Central memory CD8-positive, alpha-beta T cell (primary cell): ENCODE results near the gene SMARCD2.
"Not testable (repeated sequence)": the region's sequence is repeated elsewhere in the genome, so short reads cannot be mapped to it uniquely, and the experiment has no call there.

ENCODE experiments used
- ATAC-seq: fragments of 150-1000 bp; cut with Tn5 transposase; replicated peaks from 2 replicates; pipeline ENCODE4 v1.10.0; 2022; ENCODE audit warnings: mild to moderate bottlenecking, moderate FRiP score, moderate number of reproducible peaks; ENCODE audit not compliant: poor library complexity, severe bottlenecking; ENCODE audit errors: extremely low read depth
- DNase-seq, 2 donors: peaks; one replicate each; pipeline ENCODE4 v3.0.0; 2021; ENCODE audit warnings: low spot score in 2 of 2
- H3K27ac Mint-ChIP-seq: one replicate; pipeline ENCODE4 v1.8.0; 2022; ENCODE audit warnings: low read depth, mild to moderate bottlenecking, moderate library complexity, mixed read lengths
- H3K27me3 Mint-ChIP-seq: one replicate; pipeline ENCODE4 v1.8.0; 2022; ENCODE audit warnings: mixed read lengths
- H3K36me3 Mint-ChIP-seq: one replicate; pipeline ENCODE4 v1.8.0; 2022; ENCODE audit warnings: mild to moderate bottlenecking, moderate library complexity, mixed read lengths; ENCODE audit not compliant: insufficient read depth
- H3K4me1 Mint-ChIP-seq: one replicate; pipeline ENCODE4 v1.8.0; 2022; ENCODE audit warnings: mixed read lengths
- H3K4me3 Mint-ChIP-seq: one replicate; pipeline ENCODE4 v1.8.0; 2022; ENCODE audit warnings: mild to moderate bottlenecking, moderate library complexity, mixed read lengths
- H3K9me3 Mint-ChIP-seq: one replicate; pipeline ENCODE4 v1.8.0; 2022; ENCODE audit warnings: mixed read lengths

Gene SMARCD2

GRCh38 chr17:63842540-63843386 lies at the start of gene SMARCD2:
SMARCD2 (minus strand) TSS chr17:63842685; CDS start chr17:63842674, 11 bp downstream.
- H3K4me1 Mint-ChIP-seq: peaks cover 36% of the 10 kb centered on the region
- peak within 1 kb of the TSS; percentile 93 for H3K27ac Mint-ChIP-seq
- H3K9me3 Mint-ChIP-seq: no peaks in the 10 kb centered on the region
- peak; percentile 91 for ATAC-seq
- H3K27me3 Mint-ChIP-seq: no peaks in the 10 kb centered on the region
- peaks cover 16% of the 10 kb centered on the region for H3K36me3 Mint-ChIP-seq
- H3K4me3 Mint-ChIP-seq: peak within 1 kb of the TSS; percentile 93
- peak; percentile 97 for DNase-seq

- Mint-ChIP-seq H3K4me1 (peaks cover 10% of the 10 kb centered on the region), H3K4me3 (peak overlapping the region; percentile 9)
- DNase-seq, H3K27ac Mint-ChIP-seq, H3K27me3 Mint-ChIP-seq, H3K9me3 Mint-ChIP-seq, H3K36me3 Mint-ChIP-seq: not testable (repeated sequence)
- peak; percentile 63 for ATAC-seq
Observed at GRCh38 chr17:63889026-63889848, 46.8 kb upstream of the SMARCD2 start.

GRCh38 chr17:63885119-63885518 lies 42.6 kb upstream of the SMARCD2 start:
- peaks cover 10% of the 10 kb centered on the region for H3K4me1 Mint-ChIP-seq
- not testable (repeated sequence) for H3K27ac Mint-ChIP-seq, H3K36me3 Mint-ChIP-seq, ATAC-seq, H3K27me3 Mint-ChIP-seq, H3K4me3 Mint-ChIP-seq, DNase-seq, H3K9me3 Mint-ChIP-seq

GRCh38 chr17:63882626-63883126 lies 40.2 kb upstream of the SMARCD2 start:
- not testable (repeated sequence) for H3K9me3 Mint-ChIP-seq, H3K36me3 Mint-ChIP-seq, H3K4me1 Mint-ChIP-seq, ATAC-seq, H3K4me3 Mint-ChIP-seq, DNase-seq, H3K27me3 Mint-ChIP-seq, H3K27ac Mint-ChIP-seq

- no peaks in the 10 kb centered on the region for H3K36me3 Mint-ChIP-seq
- no peaks in the 10 kb centered on the region for H3K4me1 Mint-ChIP-seq
- no peak within 1 kb of the TSS for H3K27ac Mint-ChIP-seq
- H3K4me3 Mint-ChIP-seq: no peak within 1 kb of the TSS
- DNase-seq (peak; percentile 27 to 35), ATAC-seq (peak; percentile 78)
- H3K27me3 Mint-ChIP-seq: peaks cover 7% of the 10 kb centered on the region
- no peaks in the 10 kb centered on the region for H3K9me3 Mint-ChIP-seq
Observed at GRCh38 chr17:63881935-63882601, 39.6 kb upstream of the SMARCD2 start, which contains the start of gene GH2. GH2 (minus strand) TSS chr17:63881944; CDS start chr17:63881801, 143 bp downstream.

- not testable (repeated sequence) for H3K4me3 Mint-ChIP-seq, H3K9me3 Mint-ChIP-seq, H3K27ac Mint-ChIP-seq, DNase-seq, H3K36me3 Mint-ChIP-seq, ATAC-seq, H3K4me1 Mint-ChIP-seq, H3K27me3 Mint-ChIP-seq
Observed at GRCh38 chr17:63881337-63881736, 38.9 kb upstream of the SMARCD2 start.

GRCh38 chr17:63880706-63881105 lies 38.2 kb upstream of the SMARCD2 start:
- DNase-seq: no peak
- no peak overlapping the region for H3K27ac Mint-ChIP-seq
- no peak overlapping the region for H3K4me3 Mint-ChIP-seq
- H3K4me1 Mint-ChIP-seq: no peaks in the 10 kb centered on the region
- H3K9me3 Mint-ChIP-seq: no peaks in the 10 kb centered on the region
- H3K27me3 Mint-ChIP-seq: peaks cover 7% of the 10 kb centered on the region
- no peak for ATAC-seq
- no peaks in the 10 kb centered on the region for H3K36me3 Mint-ChIP-seq

GRCh38 chr17:63878413-63878812 lies 35.9 kb upstream of the SMARCD2 start:
- H3K4me3 Mint-ChIP-seq, H3K27ac Mint-ChIP-seq, ATAC-seq, H3K27me3 Mint-ChIP-seq, DNase-seq, H3K4me1 Mint-ChIP-seq, H3K9me3 Mint-ChIP-seq, H3K36me3 Mint-ChIP-seq: not testable (repeated sequence)

GRCh38 chr17:63874693-63875092 lies 32.2 kb upstream of the SMARCD2 start:
- DNase-seq, H3K27me3 Mint-ChIP-seq, H3K4me1 Mint-ChIP-seq, H3K36me3 Mint-ChIP-seq, H3K9me3 Mint-ChIP-seq, H3K27ac Mint-ChIP-seq, ATAC-seq, H3K4me3 Mint-ChIP-seq: not testable (repeated sequence)

GRCh38 chr17:63874061-63874626 lies 31.7 kb upstream of the SMARCD2 start:
- not testable (repeated sequence) for ATAC-seq, H3K4me3 Mint-ChIP-seq, H3K36me3 Mint-ChIP-seq, DNase-seq, H3K27ac Mint-ChIP-seq, H3K9me3 Mint-ChIP-seq, H3K27me3 Mint-ChIP-seq, H3K4me1 Mint-ChIP-seq

GRCh38 chr17:63873577-63873976 lies 31.1 kb upstream of the SMARCD2 start, which contains the start of gene CSH2:
CSH2 (minus strand) TSS chr17:63873677; CDS start chr17:63873614, 63 bp downstream.
- H3K4me3 Mint-ChIP-seq, ATAC-seq, DNase-seq, H3K27me3 Mint-ChIP-seq, H3K9me3 Mint-ChIP-seq, H3K27ac Mint-ChIP-seq, H3K4me1 Mint-ChIP-seq, H3K36me3 Mint-ChIP-seq: not testable (repeated sequence)
